ENCODE measurements around the gene SLC22A23.

DNA sequence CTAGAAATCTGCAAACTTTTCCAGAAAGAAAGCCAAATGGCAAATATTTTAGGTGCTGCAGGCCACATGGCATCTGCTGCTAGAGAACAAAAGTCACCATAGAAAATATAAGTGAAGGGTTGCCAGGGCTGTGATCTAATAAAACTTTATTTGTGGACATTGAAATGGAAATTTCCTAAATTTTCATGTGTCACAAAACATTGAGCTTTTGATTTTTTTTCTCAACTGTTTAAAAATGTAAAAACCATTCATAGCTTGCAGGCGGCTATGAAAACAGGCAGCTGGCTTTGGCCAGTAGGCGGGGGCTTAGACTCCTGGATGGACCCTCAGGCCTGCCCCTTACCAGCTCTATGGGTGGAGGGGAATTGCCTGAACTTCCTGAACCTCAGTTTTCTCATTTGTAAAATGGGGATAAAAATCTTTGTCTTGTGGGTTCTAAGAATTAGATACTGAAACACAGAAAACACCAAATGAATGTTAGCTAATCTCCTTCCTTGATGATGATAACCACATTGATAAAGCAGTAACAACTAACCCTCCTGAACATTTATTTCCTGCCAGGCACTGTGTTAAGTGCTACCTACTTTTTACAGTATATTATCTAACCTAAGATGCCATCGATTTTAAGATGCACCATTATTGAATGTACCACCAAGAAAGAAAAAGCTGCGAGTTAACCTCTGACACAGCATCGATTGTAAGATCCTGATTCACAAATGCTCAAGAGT is 85.5 kb downstream of the SLC22A23 start:
- TF ChIP-seq, protein P1, sequence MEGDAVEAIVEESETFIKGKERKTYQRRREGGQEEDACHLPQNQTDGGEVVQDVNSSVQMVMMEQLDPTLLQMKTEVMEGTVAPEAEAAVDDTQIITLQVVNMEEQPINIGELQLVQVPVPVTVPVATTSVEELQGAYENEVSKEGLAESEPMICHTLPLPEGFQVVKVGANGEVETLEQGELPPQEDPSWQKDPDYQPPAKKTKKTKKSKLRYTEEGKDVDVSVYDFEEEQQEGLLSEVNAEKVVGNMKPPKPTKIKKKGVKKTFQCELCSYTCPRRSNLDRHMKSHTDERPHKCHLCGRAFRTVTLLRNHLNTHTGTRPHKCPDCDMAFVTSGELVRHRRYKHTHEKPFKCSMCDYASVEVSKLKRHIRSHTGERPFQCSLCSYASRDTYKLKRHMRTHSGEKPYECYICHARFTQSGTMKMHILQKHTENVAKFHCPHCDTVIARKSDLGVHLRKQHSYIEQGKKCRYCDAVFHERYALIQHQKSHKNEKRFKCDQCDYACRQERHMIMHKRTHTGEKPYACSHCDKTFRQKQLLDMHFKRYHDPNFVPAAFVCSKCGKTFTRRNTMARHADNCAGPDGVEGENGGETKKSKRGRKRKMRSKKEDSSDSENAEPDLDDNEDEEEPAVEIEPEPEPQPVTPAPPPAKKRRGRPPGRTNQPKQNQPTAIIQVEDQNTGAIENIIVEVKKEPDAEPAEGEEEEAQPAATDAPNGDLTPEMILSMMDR (IDR thresholded peaks at IDR 0.05) = no peak
- no peak for TF ChIP-seq POLR2A (IDR thresholded peaks at IDR 0.05)
